IMR-90 (cell line): ENCODE data around the gene INHBE. TPM values are rescaled to one million over a fixed set of nuclear protein-coding genes. Genes with fewer than 3 reads are reported as not detected.

Source experiments
- ATAC-seq: fragments of 200-7000 bp; cut with Tn5 transposase; 2 replicates; pipeline ENCODE4 v1.9.1; 2020; ENCODE audit warnings: low read depth, mild to moderate bottlenecking, moderate library complexity
- BruUV-seq: library from RNA; stranded (reverse); fragments of 400-500 nt; replicated peaks from 2 replicates; lab custom pipeline; 2021; lab: Mats Ljungman, UMichigan
- CTCF ChIA-PET: fragments of 300-600 bp; formaldehyde crosslinking; extraction: SDS; loops from one replicate; lab custom pipeline; 2021; ENCODE audit warnings: antibody characterized with exemption; lab: Yijun Ruan, JAX
- POLR2A ChIA-PET: fragments of 300-600 bp; sonication (Branson Sonifier 250); formaldehyde crosslinking; loops from one replicate; lab custom pipeline; 2022; ENCODE audit warnings: antibody characterized with exemption; ENCODE audit not compliant: unreplicated experiment; lab: Charles Lee
- DNase-seq: peaks from one replicate; pipeline ENCODE4 v3.0.0; 2013
- H2AFZ ChIP-seq: replicated peaks from 2 replicates; pipeline ENCODE3; 2013; ENCODE audit warnings: low read length, mild to moderate bottlenecking; ENCODE audit not compliant: poor library complexity
- H2AK5ac ChIP-seq: 2 replicates; pipeline ENCODE4 v1.6.1; 2013; ENCODE audit warnings: low read depth, low read length, inconsistent platforms
- H2AK9ac ChIP-seq: replicated peaks from 2 replicates; pipeline ENCODE3; 2013; ENCODE audit warnings: mild to moderate bottlenecking, low read depth, low read length, moderate library complexity; ENCODE audit not compliant: poor library complexity
- H2BK120ac ChIP-seq: 2 replicates; pipeline ENCODE4 v1.6.1; 2013; ENCODE audit warnings: low read depth, low read length, inconsistent platforms
- H2BK15ac ChIP-seq: 3 replicates; pipeline ENCODE4 v1.6.1; 2013; ENCODE audit warnings: low read depth, low read length, inconsistent platforms
- H2BK20ac ChIP-seq: 2 replicates; pipeline ENCODE4 v1.6.1; 2013; ENCODE audit warnings: low read depth, mild to moderate bottlenecking, inconsistent platforms, low read length, moderate library complexity
- H2BK5ac ChIP-seq: 2 replicates; pipeline ENCODE4 v1.6.1; 2013; ENCODE audit warnings: mild to moderate bottlenecking, low read depth, low read length, inconsistent platforms; ENCODE audit not compliant: poor library complexity, severe bottlenecking
- H3K14ac ChIP-seq: replicated peaks from 2 replicates; pipeline ENCODE4 v1.6.1; 2013; ENCODE audit warnings: low read depth, low read length, inconsistent platforms
- H3K18ac ChIP-seq: 2 replicates; pipeline ENCODE4 v1.6.1; 2013; ENCODE audit warnings: low read depth, low read length, control low read depth
- H3K23ac ChIP-seq: 2 replicates; pipeline ENCODE4 v1.6.1; 2013; ENCODE audit warnings: low read depth, low read length, inconsistent platforms
- H3K27ac ChIP-seq: 2 replicates; pipeline ENCODE4 v1.5.1; 2013; ENCODE audit warnings: mild to moderate bottlenecking, control low read depth, low read length; ENCODE audit not compliant: insufficient read depth
- H3K27me3 ChIP-seq: 2 replicates; pipeline ENCODE4 v1.6.1; 2013; ENCODE audit warnings: low read length; ENCODE audit not compliant: control insufficient read depth, insufficient read depth
- H3K36me3 ChIP-seq: 2 replicates; pipeline ENCODE4 v1.6.1; 2013; ENCODE audit warnings: low read length, mixed read lengths; ENCODE audit not compliant: control insufficient read depth, insufficient read depth
- H3K4ac ChIP-seq: 2 replicates; pipeline ENCODE4 v1.6.1; 2013; ENCODE audit warnings: low read depth, low read length, inconsistent platforms
- H3K4me1 ChIP-seq: 2 replicates; pipeline ENCODE4 v1.6.1; 2013; ENCODE audit warnings: low read length, mixed read lengths; ENCODE audit not compliant: control insufficient read depth, insufficient read depth
- H3K4me2 ChIP-seq: 2 replicates; pipeline ENCODE4 v1.6.1; 2013; ENCODE audit warnings: low read depth, mild to moderate bottlenecking, control low read depth, low read length, moderate library complexity
- H3K4me3 ChIP-seq: 2 replicates; pipeline ENCODE4 v1.5.1; 2013; ENCODE audit warnings: low read depth, mild to moderate bottlenecking, control low read depth, low read length, moderate library complexity; ENCODE audit not compliant: insufficient read depth
- H3K56ac ChIP-seq: 2 replicates; pipeline ENCODE4 v1.6.1; 2013; ENCODE audit warnings: low read length, inconsistent platforms; ENCODE audit not compliant: insufficient read depth; ENCODE audit errors: extremely low read depth
- H3K79me1 ChIP-seq, 2 experiments: 2 replicates each; pipeline ENCODE4 v1.6.1; 2013; ENCODE audit warnings: low read length in 2 of 2, inconsistent platforms in 1 of 2, low read depth in 1 of 2
- H3K9ac ChIP-seq: 2 replicates; pipeline ENCODE4 v1.6.1; 2013; ENCODE audit warnings: low read depth, low read length, control low read depth
- H3K9me1 ChIP-seq: 2 replicates; pipeline ENCODE4 v1.6.1; 2013; ENCODE audit warnings: low read length, inconsistent platforms; ENCODE audit not compliant: insufficient read depth
- H3K9me3 ChIP-seq: 2 replicates; pipeline ENCODE4 v1.6.1; 2013; ENCODE audit warnings: low read length; ENCODE audit not compliant: control insufficient read depth, insufficient read depth
- H4K20me1 ChIP-seq: 2 replicates; pipeline ENCODE4 v1.6.1; 2013; ENCODE audit warnings: low read length, inconsistent platforms; ENCODE audit not compliant: insufficient read depth
- H4K5ac ChIP-seq: 2 replicates; pipeline ENCODE4 v1.6.1; 2013; ENCODE audit warnings: mild to moderate bottlenecking, low read depth, low read length, control low read depth
- H4K8ac ChIP-seq, 2 experiments: 2 replicates each; pipeline ENCODE4 v1.6.1; 2013; ENCODE audit warnings: low read depth in 2 of 2, low read length in 2 of 2, control low read depth in 1 of 2, inconsistent platforms in 1 of 2
- H4K91ac ChIP-seq: 2 replicates; pipeline ENCODE4 v1.6.1; 2013; ENCODE audit warnings: low read depth, low read length, inconsistent platforms; ENCODE audit not compliant: insufficient read depth
- CEBPB ChIP-seq: IDR thresholded peaks from 2 replicates; pipeline ENCODE4 v1.6.1; 2012; ENCODE audit warnings: low read depth, low read length, improper control_type of control experiment
- FOS ChIP-seq: fragments of 150-350 bp; IDR thresholded peaks from 2 replicates; pipeline ENCODE4 v1.6.1; 2016; ENCODE audit warnings: low read depth, low read length
- MAZ ChIP-seq: IDR thresholded peaks from 2 replicates; pipeline ENCODE4 v1.6.1; 2012; ENCODE audit warnings: low read depth, mild to moderate bottlenecking, low read length, improper control_type of control experiment, moderate library complexity, borderline replicate concordance
- SMC3 ChIP-seq: fragments of 150-350 bp; IDR thresholded peaks from 2 replicates; pipeline ENCODE4 v1.6.1; 2016; ENCODE audit warnings: low read depth, mild to moderate bottlenecking, antibody characterized with exemption, low read length, moderate library complexity
- USF2 ChIP-seq: fragments of 150-350 bp; IDR thresholded peaks from 2 replicates; pipeline ENCODE4 v1.6.1; 2017; ENCODE audit warnings: mild to moderate bottlenecking, antibody characterized with exemption, low read length, low read depth
- WGBS, 2 experiments: methylation state at CpG; one replicate each; pipeline versions ENCODE4 v1.1.5 to v1.1.7; 2013; ENCODE audit warnings: missing lambda C conversion rate in 2 of 2; ENCODE audit not compliant: insufficient read length in 1 of 2; ENCODE audit errors: extremely low coverage in 2 of 2; 5-methylcytosine and 5-hydroxymethylcytosine counted together
- dilution Hi-C: fragments of 300-500 bp; cut with HindIII; formaldehyde crosslinking; loops from one replicate; pipeline ENCODE4 v1.14.3; 2018; ENCODE audit warnings: low sequenced_read_pairs; ENCODE audit not compliant: unreplicated experiment
- in situ Hi-C: fragments of 300-500 bp; cut with MboI; formaldehyde crosslinking; loops from 3 replicates; pipeline ENCODE4 v1.14.3; 2019; ENCODE audit warnings: low sequenced_read_pairs, inconsistent platforms, mixed read lengths
- intact Hi-C: fragments of 100-400 bp; cut with micrococcal nuclease; formaldehyde crosslinking; loops from 2 replicates; pipeline ENCODE4 v1.10.0; 2022
- polyA plus RNA-seq, 3 experiments: library from polyadenylated mRNA; depleted of rRNA; stranded (reverse); fragments of >200 nt; gene quantifications; 2 replicates each; pipeline ENCODE4 v1.2.3, GENCODE V29; 2012; ENCODE audit warnings: low replicate concordance in 1 of 3
- total RNA-seq: library from RNA; depleted of rRNA; stranded (reverse); fragments of >200 nt; gene quantifications from 2 replicates; pipeline ENCODE4 v1.2.3, GENCODE V29; 2012

Gene INHBE
- total and polyA plus RNA-seq, 2 of the 4 experiments (the other 2 are of a cell fraction): 0.90 to 1.7 TPM

GRCh38 chr12:57431654-57432188 lies 23.4 kb upstream of the INHBE start:
- H2BK20ac ChIP-seq: no peak overlapping the region
- H3K56ac ChIP-seq: 0 out of 2 replicates have a peak overlapping the region, but pooled peaks have one; percentile 81
- H4K8ac ChIP-seq: peak overlapping the region; percentile 94 to 97
- H3K9ac ChIP-seq: no peak overlapping the region
- peaks cover 15 to 35% of the 10 kb centered on the region in 2 experiments for H3K79me1 ChIP-seq
- dilution Hi-C loops: no loop called here
- no peaks in the 10 kb centered on the region for H3K9me3 ChIP-seq
- no peak overlapping the region; the same call in 1 of the 2 replicates for H3K14ac ChIP-seq
- BruUV-seq: no TSS peak
- 0 out of 2 replicates have a peak, but pooled peaks cover 3% of the 10 kb centered on the region for H3K9me1 ChIP-seq
- no peaks in the 10 kb centered on the region; the same call in 1 of the 2 replicates for H4K20me1 ChIP-seq
- no peak overlapping the region for H4K91ac ChIP-seq
- no peaks in the 10 kb centered on the region for H3K27me3 ChIP-seq
- CTCF ChIA-PET: no interaction called here
- H2BK120ac ChIP-seq: no peak overlapping the region
- no peak overlapping the region for H2BK5ac ChIP-seq
- H3K18ac ChIP-seq: no peak overlapping the region
- H3K27ac ChIP-seq: no peak overlapping the region
- no peak overlapping the region for H2AFZ ChIP-seq
- peak overlapping the region; percentile 8; the same call in 1 of the 2 replicates for H4K5ac ChIP-seq
- H2AK9ac ChIP-seq: no peak overlapping the region
- H3K4me1 ChIP-seq: peaks cover 3% of the 10 kb centered on the region
- no peak overlapping the region for H3K4me3 ChIP-seq
- in situ Hi-C loops: no loop called here
- no peak for ATAC-seq
- 100% methylated on average over 2 of the region's 11 CpGs; no CpG with 5 or more reads in 1 of the 2 experiments for WGBS, 2 experiments
- no peak overlapping the region for H2BK15ac ChIP-seq
- H3K4me2 ChIP-seq: peak overlapping the region; percentile 92; the same call in 1 of the 2 replicates
- peak overlapping the region; percentile 97; the same call in 1 of the 2 replicates for H3K23ac ChIP-seq
- intact Hi-C loops: loop anchor here (5.0 kb wide), 1 partner anchor 124 kb away; no protein-coding TSS in a partner anchor
- no peak overlapping the region for H2AK5ac ChIP-seq
- no peaks in the 10 kb centered on the region for H3K36me3 ChIP-seq
- POLR2A ChIA-PET: interaction anchor here (0.7 kb wide), 1 partner anchor 119 kb away, joined by 4 read pairs; no protein-coding TSS in a partner anchor
- no peak for DNase-seq
- TF ChIP-seq MAZ (no peak), SMC3 (no peak), CEBPB (no peak), USF2 (no peak), FOS (no peak)
- H3K4ac ChIP-seq: no peak overlapping the region; the same call in 1 of the 2 replicates
